ENCODE data around the gene TXN.
"Not testable (repeated sequence)": the region's sequence is repeated elsewhere in the genome, so short reads cannot be mapped to it uniquely, and the experiment has no call there.

The TXN gene

DNA sequence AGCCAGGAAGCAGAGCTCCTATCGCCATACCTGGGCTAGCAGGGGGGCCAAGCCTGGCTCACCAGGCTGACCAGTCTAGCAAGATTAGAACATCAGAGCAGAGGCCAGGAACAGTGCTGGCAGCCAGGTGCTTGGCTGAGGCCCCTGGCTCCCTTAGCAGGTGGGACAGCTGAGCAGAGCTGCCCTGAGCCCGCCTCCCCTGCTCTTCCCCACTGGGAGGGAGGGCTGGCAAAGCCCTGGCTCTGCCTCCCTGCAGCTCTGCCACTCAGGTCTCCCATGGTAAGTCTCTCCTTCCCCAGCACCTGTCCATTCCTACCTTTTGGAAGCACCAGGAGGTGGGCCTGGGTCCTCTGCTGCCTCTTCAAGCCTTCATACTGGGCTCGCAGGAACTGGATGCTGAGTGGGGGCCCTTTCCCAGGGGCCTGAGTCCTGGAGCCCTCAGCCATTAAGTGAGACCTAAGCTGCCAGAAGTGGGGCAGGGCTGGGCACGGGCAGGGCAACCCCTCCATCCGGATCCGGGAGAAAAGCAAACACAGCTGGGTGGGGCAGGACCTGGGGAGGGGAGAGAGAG lies 49.2 kb downstream of the TXN start:
- DNase-seq: peak; percentile 24

DNA sequence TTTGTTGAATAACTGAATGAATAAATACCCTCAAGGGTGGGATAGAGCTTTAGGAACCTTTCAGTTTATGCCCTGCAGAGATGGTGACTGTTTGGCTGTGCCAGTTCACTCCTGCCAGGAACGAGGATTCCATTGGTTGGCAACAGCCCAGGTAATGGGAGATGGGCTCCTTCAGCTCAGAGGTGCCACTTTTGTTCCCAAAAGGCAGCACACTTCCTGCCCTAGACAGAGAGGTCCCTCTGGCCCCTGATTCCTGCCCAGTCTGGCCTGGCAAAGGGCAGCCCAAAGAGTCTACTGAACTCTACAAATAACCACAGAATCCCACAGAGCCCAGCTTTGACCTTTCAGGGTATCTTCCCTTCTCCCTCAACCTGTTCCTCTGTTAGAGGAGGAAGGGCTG lies 49.9 kb downstream of the TXN start:
- no peak for DNase-seq

DNA sequence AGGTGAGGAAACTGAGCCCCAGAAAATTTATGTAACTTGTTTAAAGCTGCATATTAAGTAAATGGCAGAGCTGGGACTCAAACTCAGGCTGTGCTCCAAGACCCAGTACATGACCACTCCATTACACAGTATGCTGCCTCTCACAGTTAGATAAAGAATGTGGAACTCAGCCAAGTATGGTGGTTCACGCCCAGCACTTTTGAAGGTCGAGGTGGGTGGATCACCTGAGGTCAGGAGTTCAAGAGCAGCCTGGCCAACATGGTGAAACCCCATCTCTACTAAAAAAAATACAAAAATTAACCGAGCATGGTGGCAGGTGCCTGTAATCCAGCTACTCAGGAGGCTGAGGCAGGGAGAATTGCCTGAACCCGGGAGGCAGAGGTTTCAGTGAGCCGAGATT lies 50.7 kb downstream of the TXN start:
- not testable (repeated sequence) for DNase-seq

DNA sequence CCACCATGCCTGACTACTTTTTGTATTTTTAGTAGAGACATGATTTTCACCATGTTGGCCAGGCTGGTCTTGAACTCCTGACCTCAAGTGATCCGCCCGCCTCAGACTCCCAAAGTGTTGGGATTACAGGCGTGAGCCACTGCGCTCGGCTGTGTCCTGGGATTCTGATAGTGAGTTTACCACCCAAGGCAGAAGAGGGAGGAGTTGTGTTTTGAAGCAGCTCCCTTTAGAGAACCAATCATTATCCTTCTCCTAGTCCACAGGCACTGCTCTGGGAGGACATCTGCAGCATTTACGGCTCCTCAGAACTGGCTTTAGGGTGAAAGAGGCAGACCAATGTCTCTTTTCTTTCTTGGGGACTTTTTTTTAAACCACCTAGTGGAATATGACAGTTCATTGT lies 54.1 kb downstream of the TXN start:
- DNase-seq: no peak

DNA sequence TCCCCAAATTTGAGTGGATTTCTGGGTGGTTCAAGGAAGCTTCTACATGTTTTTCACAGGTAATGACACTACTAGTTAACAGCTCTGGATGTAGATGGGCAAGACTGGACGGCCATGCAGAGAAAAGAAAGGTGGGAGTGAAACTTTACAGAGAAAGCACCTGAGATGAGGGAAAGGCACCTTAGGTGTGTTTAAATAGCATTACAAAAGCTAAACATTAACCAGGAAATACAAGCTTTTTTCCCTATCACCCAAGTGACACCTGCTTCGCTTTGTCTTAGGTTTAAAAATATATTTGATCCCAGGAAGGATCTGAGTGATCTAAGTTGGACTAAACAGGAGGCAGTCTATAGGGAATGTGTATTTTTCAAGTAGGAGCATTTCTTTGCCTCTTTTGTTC lies 56.7 kb downstream of the TXN start:
- DNase-seq: no peak

DNA sequence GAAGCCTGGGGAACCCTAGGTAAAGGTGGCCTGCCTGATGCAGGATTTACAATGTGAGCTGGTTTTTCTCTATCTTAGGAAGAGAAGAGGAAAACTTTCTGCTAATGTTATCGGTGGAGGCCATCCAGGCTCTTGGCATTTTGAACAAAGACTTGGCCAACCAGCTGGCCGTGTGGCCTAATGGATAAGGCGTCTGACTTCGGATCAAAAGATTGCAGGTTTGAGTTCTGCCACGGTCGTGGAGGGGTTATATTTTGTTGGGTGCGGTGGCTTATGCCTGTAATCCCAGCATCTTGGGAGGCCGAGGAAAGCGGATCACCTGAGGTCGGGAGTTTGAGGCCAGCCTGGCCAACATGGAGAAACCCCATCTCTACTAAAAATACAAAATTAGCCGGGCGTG lies 58.0 kb downstream of the TXN start:
- no peak for DNase-seq

DNA sequence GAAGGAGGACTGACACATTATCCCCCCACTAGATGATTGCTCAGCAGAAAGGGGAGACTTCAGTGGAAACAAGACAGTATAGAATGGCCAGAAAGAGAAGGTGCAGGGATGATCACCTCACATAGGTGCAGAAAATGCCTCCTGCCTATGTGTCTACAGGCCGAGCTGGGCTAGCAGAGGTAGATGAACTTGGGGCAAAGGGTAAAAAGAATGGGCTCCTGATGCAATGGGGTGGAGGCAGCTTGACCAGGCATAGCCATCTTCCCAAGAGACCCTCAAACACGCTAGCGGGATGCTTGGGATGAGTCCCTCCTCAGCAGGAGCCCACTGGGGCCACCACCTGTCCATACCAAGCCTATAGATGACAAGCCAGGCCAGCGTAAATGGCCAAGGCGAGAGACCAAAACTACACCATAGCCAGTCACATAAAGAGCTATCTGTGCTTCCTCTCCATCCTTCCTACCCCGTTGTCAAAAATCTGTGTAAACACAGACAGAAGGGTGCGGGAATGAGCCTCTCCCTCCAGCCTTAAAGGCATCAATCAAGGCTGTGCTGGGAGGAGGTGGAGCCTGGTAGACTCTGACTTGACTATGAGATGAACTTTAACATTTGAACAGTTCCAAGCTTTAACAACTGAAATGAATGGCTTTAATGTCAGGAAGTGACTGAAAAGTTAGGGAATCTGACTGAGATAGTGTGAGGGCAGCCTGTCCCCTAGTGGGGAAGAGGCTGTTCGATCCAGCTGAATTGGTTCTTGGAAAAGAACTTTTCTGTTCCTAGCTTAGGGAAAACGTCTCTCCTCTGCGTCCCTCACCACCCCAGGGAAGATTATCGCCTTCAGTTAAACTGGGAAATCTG lies 58.7 kb downstream of the TXN start:
- DNase-seq: no peak

DNA sequence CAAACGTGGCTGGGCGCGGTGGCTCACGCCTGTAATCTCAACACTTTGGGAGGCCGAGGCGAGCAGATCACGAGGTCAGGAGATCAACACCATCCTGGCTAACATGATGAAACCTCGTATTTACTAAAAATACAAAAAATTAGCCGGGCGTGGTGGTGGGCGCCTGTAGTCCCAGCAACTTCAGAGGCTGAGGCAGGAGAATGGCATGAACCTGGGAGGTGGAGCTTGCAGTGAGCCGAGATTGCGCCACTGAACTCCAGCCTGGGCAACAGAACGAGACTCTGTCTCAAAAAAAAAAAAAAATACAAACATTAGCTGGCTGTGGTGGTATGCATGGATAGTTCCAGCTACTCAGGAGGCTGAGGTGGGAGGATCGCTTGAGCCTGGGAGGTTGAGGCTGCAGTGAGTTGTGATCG lies 60.2 kb downstream of the TXN start:
- DNase-seq: not testable (repeated sequence)
